GM18858 (cell line): ENCODE data around the gene SERP2.
"Not testable (repeated sequence)": the region's sequence is repeated elsewhere in the genome, so short reads cannot be mapped to it uniquely, and the experiment has no call there.

ENCODE experiments used
- ATAC-seq: cut with Tn5 transposase; IDR thresholded peaks from one replicate; pipeline ENCODE4 v1.9.1; 2021; ENCODE audit not compliant: unreplicated experiment

Gene SERP2

DNA sequence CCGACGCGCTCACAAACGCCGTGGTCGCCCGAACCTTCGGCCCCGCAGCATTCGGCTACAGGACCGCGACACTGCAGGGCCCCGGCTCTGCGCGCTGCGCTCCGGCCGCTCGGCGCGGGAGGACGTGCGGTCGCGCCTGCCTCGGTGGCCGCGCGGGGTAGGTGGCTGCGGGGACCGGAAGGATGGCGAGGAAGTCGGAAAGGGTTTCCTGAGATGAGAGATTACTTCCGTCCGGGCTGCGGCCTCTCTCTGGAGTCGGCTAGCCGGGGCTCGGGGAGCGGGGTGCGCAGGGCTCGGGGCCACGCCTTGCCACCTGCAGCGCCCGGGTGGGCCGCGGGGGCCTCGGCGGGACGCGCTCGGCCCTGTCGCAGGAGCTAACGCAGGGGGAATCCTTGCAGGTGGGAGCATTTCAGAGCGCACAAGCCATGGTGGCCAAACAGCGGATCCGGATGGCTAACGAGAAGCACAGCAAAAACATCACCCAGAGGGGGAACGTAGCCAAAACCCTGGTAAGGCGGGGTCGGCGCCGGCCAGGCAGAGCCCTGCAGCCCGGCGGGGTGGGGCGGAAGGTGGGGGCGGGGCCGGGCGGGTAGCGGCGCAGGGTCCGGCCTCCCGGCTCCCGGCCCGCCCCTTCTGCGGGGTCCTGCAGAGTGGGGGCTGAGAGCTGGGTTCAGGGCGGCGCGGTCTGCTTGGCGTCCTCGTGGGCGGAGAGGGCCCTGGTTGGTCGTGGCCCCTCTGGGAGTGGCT, at the start of gene SERP2:
TSS of gene SERP2 (plus strand) at position 224 of the 747 bp plus-strand sequence. CDS start at position 426, 202 bp downstream.
- no peak for ATAC-seq

DNA sequence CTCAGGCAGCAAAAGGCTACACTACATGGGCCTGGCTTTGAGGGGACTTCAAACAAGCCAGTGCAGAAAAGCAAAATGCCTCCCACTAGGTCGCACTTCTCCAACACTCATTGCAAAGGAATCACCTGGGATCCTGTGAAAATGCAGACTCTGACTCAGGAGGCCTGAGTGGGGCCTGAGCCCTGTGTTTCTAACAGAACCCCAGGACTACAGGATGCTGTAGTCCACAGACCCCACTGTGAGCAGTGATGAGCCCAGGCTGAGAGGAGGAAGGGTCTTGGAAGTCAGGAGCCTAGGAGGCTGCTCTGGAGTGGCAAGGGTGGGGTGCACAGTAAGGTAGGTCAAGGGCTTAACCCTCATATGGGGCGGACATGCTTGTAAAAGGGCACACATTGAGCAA, 46.7 kb upstream of the SERP2 start:
- no peak for ATAC-seq

- not testable (repeated sequence) for ATAC-seq
Measured at GRCh38 chr13:44329041-44329440, 44.6 kb upstream of the SERP2 start.

GRCh38 chr13:44329909-44330545, 43.6 kb upstream of the SERP2 start:
- ATAC-seq, result no peak

DNA sequence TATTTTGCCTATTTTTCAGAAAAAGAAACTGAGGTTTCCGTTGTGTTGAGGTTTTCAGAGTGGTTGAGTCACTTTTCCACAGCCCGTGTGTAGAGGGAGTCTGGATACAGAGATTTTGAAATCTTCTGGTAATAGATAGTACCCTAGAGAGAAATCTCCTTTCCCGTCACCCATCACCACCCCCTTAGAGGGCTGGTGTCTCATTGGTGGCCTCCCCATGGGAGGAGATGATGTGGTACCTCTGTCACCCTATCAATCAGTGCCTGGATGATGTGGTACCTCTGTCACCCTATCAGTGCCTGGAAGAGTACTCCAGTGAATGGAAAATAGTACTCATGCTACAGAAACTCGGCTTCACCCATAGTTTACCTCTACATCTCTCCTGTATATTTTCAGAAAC, 42.2 kb upstream of the SERP2 start:
- ATAC-seq, result no peak

DNA sequence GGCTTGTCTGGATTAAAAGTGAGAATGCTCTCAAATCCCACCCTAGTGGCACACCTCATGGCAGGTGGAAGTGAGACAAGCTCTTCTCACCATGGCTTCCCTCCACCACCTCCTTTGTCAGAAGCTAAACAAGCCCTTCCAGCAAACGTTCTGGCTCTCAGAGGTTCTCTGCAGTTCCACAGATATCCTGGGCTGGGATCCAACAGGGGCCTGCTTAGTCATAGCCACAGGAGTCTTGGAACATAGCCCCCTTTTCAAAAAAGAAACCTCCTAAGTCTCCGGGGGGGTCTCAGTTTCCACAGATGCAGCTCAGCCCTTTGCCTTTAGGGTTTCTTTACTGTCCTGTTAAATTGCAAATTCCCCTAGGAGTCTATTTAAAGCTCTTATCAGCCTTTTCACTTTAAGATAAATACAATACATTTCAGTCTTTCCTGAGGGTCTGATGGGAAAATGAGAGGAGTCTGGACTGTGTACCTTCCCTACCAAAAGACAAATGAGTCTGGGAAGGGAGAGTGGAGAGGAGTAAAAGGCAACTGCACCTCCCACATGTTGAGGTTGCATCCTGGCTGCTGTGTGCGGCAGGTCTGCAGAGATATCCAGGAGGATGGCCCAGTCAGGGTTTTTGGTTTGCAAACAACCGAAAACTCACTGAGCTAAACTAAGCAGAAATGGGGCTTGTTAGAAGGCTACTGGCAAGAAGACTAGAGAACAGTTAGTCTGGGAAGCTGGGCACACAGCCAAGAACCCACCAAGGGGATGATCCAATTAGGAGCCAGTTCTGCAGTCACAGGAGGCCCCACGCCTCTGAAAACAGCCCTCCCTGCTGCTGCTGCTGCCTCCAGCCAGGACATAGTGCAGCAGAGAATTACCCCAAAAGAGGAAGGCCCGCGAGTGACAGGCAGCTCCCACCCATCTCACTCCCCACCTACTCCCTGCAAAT, 41.4 kb upstream of the SERP2 start:
- ATAC-seq, result no peak

DNA sequence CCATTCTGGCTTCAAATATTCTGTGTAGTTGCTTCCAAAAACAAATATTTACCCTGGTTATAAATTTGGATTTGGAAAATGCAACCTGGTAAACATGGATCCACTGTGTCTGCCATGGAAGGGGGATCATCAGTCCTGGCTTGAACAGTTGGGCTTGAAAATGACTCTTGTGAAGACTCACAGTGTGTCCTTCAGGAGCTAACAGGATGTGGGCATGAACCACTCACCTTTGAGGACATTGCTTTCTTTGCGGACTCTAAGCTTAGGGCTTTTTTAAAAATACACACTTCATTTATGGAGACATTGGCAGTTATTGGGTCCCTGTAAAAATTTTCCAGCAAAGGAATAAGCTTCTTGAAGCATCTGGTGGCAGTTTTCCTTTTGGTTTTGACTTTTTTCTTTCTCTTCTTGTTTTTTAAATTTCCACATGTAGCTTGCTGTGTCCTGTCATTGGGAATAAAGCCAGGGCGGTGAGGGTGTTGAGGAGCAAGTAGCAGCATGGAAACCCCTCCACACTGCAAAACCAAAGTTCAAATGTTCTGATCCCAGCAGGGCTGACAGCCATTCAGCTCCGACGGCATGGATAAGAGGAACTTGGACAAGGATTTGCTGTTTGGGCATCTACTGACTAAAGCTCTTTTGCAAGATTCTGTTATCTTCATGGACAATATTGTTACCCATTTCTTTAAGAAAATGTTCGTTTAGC, 39.5 kb upstream of the SERP2 start:
- no peak for ATAC-seq

DNA sequence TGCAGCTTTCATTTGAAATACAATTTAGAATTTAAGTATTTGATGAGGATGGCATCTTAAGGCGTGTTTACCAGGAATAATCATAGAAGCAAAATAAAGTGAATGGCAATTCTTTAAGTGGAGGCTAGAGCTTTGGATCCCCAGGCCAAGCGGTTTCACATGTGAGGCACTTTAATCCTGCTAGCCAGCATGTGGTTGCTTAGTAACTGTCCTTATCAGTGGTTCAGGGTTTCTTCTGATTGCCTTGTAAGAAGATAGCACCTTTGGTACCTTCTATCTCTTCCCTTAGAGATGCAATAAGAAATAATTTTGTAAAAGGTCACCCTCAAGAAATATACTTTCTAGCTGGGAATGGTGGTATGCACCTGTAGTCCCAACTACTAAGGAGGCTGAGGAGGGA, 38.9 kb upstream of the SERP2 start:
- no peak for ATAC-seq

GRCh38 chr13:44336934-44337333, 36.7 kb upstream of the SERP2 start:
- ATAC-seq, result no peak

- ATAC-seq, result no peak
Measured at GRCh38 chr13:44337581-44337980, 36.0 kb upstream of the SERP2 start.

DNA sequence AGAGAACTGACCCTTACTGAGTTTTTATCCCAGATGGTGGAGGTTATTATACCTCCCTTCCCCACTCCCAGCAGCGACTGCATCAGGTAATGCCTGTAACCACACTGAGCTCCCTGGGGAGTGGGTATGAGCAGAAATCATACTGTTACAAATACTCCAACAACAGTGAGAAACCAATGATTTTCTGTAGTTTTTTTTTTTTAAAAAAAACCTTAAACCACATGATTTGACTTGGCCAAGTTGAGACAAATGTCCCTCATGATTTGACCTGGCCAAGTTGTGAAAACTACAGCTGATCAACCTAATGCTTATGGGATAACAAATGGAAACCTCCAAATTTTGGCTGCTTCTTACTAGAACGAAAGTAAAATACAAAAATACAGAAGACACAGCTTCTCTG, 33.1 kb upstream of the SERP2 start:
- ATAC-seq, result no peak

GRCh38 chr13:44342741-44343140, 30.9 kb upstream of the SERP2 start:
- ATAC-seq, result no peak

DNA sequence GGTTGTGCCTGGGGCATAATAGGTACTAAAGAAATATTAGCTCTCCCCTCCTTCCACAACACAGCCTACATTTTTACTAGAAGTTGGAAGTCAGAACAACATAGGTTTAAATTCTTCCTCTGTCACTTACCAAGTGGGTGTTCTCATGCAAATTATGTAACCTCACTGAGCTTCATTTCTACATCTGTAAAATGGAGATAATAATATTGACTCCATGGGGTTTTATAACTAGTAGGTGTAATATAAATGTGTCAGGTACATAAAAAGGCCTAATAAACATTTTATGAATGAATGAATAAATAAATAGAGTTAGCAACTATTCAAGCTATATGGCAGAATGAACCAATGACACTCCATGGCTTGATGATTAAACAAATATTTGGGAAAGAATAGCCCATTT, 27.1 kb upstream of the SERP2 start:
- no peak for ATAC-seq

DNA sequence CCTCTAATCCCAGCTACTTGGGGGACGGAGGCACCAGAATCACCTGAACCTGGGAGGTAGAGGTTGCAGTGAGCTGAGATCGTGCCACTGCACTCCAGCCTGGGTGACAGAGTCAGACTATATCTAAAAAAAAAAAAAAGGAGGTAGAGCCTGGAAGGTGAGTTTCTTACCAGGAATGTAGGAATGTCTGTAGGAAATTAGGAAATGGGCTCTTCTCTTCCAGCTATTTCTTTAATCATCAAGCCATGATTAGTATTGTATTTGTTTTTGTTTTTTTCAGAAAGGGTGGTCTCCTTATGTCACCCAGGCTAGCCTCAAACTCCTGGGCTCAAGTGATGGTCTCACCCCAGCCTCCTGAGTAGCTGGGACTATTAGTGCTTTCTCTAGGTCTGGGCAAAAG, 26.3 kb upstream of the SERP2 start:
- ATAC-seq, result no peak

DNA sequence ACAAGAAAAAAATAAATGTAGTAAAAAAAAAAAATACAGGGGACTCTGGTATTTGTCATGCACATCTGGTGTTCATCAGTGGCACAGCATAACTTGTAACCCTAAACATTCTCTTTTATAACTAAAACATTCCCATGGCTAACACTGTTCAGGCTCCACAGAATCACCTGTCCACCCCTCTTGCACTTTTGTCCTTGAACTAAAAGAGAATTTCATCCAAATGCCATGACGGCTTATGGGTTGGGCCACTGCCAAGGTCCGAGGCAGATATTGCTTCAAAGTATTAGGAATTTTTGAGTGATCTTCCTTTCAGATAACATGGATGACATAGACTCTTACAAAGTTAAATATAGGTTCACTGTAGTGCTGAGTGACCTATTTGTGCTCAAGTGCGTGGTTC, 25.7 kb upstream of the SERP2 start:
- ATAC-seq, result no peak

DNA sequence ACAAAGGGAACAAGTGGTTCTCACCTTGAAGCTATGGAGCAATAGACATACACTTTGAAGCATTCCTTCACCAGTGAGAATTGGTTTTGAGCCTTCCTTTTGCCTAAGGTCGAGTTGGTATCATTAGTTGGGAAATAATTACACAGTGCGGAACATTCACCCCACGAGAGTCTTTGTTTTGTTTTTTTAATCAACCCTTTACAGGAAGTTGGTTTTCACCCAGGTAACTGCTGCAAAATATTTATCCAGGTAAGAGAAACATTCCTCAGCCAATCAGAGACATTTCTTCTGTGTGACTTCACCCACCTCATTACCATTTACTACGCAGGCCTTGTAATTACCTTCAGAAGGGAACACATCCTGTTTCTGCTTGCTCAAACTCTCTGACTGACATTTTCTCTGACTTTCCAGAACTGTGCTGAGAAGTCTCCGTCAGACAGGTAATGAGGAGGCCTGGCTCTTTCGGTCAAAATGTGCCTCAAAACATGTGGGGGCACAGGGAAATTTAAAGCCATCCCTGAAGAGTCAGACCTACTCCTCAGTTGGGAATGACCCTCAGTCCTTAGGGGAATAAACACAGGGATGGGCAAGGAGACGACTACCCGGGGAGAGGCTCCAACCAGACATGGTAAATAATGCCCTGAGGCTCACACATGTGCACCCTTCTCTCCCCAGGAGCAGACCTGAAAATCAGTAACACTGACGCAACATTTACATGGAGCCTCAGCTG, 22.7 kb upstream of the SERP2 start:
- no peak for ATAC-seq

DNA sequence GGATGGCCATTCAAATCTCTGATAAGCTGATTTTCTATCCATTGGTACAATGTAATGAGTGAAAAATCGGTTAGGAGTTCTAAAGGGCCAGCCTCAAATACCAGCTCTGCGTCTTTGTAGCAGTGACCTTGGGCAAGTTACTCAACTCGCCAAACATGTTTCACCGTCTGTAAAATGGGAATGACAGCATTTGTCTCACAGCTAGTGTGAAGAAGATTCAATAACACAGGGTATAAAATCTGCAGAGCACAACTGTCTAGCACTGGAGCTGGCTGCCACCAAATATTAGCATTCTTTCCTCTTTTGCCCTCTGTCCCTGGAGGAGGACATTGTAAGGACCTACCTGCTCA, 22.1 kb upstream of the SERP2 start:
- no peak for ATAC-seq

GRCh38 chr13:44352202-44352601, 21.4 kb upstream of the SERP2 start:
- no peak for ATAC-seq

DNA sequence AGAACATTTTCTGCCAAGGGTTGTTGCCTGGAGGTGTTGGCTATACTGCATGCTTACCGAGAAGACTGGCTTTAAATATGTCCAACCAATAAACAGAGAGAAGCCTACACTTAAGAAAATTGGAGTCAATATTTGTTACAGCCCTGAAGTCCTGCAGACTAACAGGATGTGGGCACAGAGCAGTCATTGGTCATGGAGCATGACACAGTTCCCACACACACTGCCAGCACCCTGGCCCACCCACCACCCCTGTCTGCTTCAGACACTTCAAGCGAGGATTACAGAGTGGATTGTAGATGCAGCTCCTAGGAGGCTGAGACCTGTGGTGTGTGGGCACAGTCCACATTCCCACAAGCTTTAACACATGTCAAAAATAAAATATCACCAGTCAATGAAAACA, 21.0 kb upstream of the SERP2 start:
- no peak for ATAC-seq

- no peak for ATAC-seq
Measured at GRCh38 chr13:44354331-44354730, 19.3 kb upstream of the SERP2 start.

GRCh38 chr13:44354884-44355283, 18.7 kb upstream of the SERP2 start:
- ATAC-seq, result no peak
